WTC11 (cell line): ENCODE results near the gene TUBB1. TPM values are rescaled to one million over a fixed set of nuclear protein-coding genes. Genes with fewer than 3 reads are reported as not detected.
A peak's percentile ranks its signal among the peaks of the same experiment; 100 is the strongest.

Experiments used
- ATAC-seq: fragments of 200-7000 bp; cut with Tn5 transposase; 2 replicates; pipeline ENCODE4 v1.10.0; 2021; ENCODE audit warnings: mild to moderate bottlenecking, moderate library complexity
- CTCF ChIA-PET: fragments of 300-600 bp; sonication (Branson Sonifier 250); formaldehyde crosslinking; loops from one replicate; lab custom pipeline; 2021; ENCODE audit warnings: antibody characterized with exemption; lab: Charles Lee
- POLR2A ChIA-PET: fragments of 350-600 bp; sonication (Branson Sonifier 250); formaldehyde crosslinking; loops from one replicate; lab custom pipeline; 2021; ENCODE audit warnings: antibody characterized with exemption; lab: Charles Lee
- DNase-seq: peaks from one replicate; pipeline ENCODE4 v3.0.0; 2021; ENCODE audit warnings: low spot score
- H3K27ac Mint-ChIP-seq: 2 replicates; pipeline ENCODE4 v1.8.0; 2021; ENCODE audit warnings: mixed read lengths
- H3K27me3 Mint-ChIP-seq: 2 replicates; pipeline ENCODE4 v1.8.0; 2021; ENCODE audit warnings: low read depth, mild to moderate bottlenecking, moderate library complexity, mixed read lengths
- H3K36me3 Mint-ChIP-seq: 2 replicates; pipeline ENCODE4 v1.8.0; 2021; ENCODE audit warnings: mixed read lengths
- H3K4me1 Mint-ChIP-seq: 2 replicates; pipeline ENCODE4 v1.8.0; 2022; ENCODE audit warnings: mixed read lengths
- H3K4me3 Mint-ChIP-seq: 2 replicates; pipeline ENCODE4 v1.8.0; 2021; ENCODE audit warnings: mild to moderate bottlenecking, moderate library complexity, mixed read lengths
- H3K9me3 Mint-ChIP-seq: 2 replicates; pipeline ENCODE4 v1.8.0; 2021; ENCODE audit warnings: mixed read lengths
- AFF4 ChIP-seq: sonication (generic); formaldehyde crosslinking; IDR thresholded peaks from 2 replicates; pipeline ENCODE4 v1.8.1; 2023; ENCODE audit warnings: mild to moderate bottlenecking, missing genetic modification reagents, borderline replicate concordance
- HMGA2 ChIP-seq: fragments of 250-450 bp; sonication (Bioruptor Pico); IDR thresholded peaks from 2 replicates; pipeline ENCODE4 v1.4.0; 2021; ENCODE audit warnings: mild to moderate bottlenecking, moderate library complexity
- JAZF1 ChIP-seq: fragments of 250-450 bp; sonication (Bioruptor Pico); IDR thresholded peaks from 2 replicates; pipeline ENCODE4 v1.9.0; 2021; ENCODE audit warnings: moderate library complexity, mild to moderate bottlenecking, inconsistent platforms
- NR1H2 ChIP-seq: sonication (generic); formaldehyde crosslinking; IDR thresholded peaks from 2 replicates; pipeline ENCODE4 v1.9.0; 2021; ENCODE audit warnings: mild to moderate bottlenecking, moderate library complexity, missing genetic modification reagents
- TCF7 ChIP-seq: sonication (generic); formaldehyde crosslinking; IDR thresholded peaks from 2 replicates; pipeline ENCODE4 v1.8.0; 2022; ENCODE audit warnings: mild to moderate bottlenecking, low read depth, missing genetic modification reagents, moderate library complexity
- TEAD1 ChIP-seq: sonication (generic); formaldehyde crosslinking; IDR thresholded peaks from 2 replicates; pipeline ENCODE4 v1.8.0; 2022; ENCODE audit warnings: mild to moderate bottlenecking, missing genetic modification reagents
- TEAD4 ChIP-seq: sonication (generic); formaldehyde crosslinking; IDR thresholded peaks from 2 replicates; pipeline ENCODE4 v1.8.0; 2022; ENCODE audit warnings: mild to moderate bottlenecking, missing genetic modification reagents
- ZNF138 ChIP-seq: sonication (generic); formaldehyde crosslinking; conservative IDR thresholded peaks from 2 replicates; pipeline ENCODE4 v1.8.1; 2022; ENCODE audit warnings: mild to moderate bottlenecking, moderate library complexity, missing genetic modification reagents
- total RNA-seq: library from RNA; stranded (reverse); gene quantifications from 3 replicates; pipeline ENCODE4 v1.2.3, GENCODE V29; 2021
- TF ChIP-seq, protein P1 (sequence below): sonication (generic); formaldehyde crosslinking; IDR thresholded peaks from 2 replicates; pipeline ENCODE4 v1.8.1; 2022; ENCODE audit warnings: mild to moderate bottlenecking, missing genetic modification reagents, moderate library complexity, borderline replicate concordance
- TF ChIP-seq, protein P2 (sequence below): fragments of 250-450 bp; sonication (Bioruptor Pico); IDR thresholded peaks from 2 replicates; pipeline ENCODE4 v1.8.0; 2021; ENCODE audit warnings: mild to moderate bottlenecking
- TF ChIP-seq, protein P3 (sequence below): sonication (generic); formaldehyde crosslinking; IDR thresholded peaks from 2 replicates; pipeline ENCODE4 v1.8.1; 2023; ENCODE audit warnings: mild to moderate bottlenecking, missing genetic modification reagents
- TF ChIP-seq, protein P4 (sequence below): sonication (generic); formaldehyde crosslinking; IDR thresholded peaks from 2 replicates; pipeline ENCODE4 v1.8.0; 2023; ENCODE audit warnings: missing genetic modification reagents
- TF ChIP-seq, protein P5 (sequence below): fragments of 250-450 bp; sonication (Bioruptor Pico); IDR thresholded peaks from 2 replicates; pipeline ENCODE4 v1.9.0; 2021; ENCODE audit warnings: mild to moderate bottlenecking

TUBB1 gene
- total RNA-seq, 1 experiment from 2014 or later = not detected

DNA sequence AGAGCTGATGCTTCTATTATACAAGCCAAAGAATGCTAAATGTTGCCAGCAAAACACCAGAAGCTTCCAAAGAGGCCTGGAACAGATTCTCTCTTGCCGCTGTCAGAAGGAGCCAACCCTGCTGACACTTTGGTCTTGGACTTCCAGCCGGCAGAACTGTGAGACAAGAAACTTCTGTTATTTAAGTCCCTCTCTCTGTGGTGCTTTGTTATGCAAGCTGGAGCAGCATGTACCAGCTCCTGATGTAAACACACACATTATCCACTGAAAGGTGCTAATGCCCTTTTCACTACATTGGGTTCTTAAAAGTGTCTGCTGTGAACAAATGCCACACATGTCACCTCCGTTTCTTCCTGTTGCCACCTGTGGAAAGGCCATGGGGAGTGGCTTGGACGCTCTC is 49.3 kb downstream of the TUBB1 start:
- CTCF ChIA-PET = interaction anchor here (1.2 kb wide), 1 partner anchor 139 kb away, joined by 5 read pairs; no protein-coding TSS in a partner anchor

DNA sequence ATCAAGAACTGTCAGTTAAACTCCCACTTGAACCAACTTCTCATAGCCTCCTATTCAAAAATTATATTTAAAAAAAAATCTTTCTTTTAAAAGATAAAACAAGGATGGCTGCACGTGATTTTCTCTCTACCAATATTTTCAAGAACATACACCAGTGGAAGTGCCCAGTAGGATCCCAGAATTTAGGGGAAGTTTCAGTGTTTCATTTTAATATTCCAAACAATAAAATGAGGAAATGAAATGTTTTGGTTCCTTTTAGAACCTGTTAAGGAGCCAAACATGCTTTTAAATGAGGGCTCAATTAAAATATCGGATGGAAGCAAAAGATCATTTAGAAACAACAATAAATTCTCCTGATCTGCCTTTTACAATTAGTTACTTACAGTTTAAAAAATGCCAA is 49.8 kb downstream of the TUBB1 start:
- no peak for ATAC-seq
- Mint-ChIP-seq H3K36me3 (no peaks in the 10 kb centered on the region; the same call in 1 of the 2 replicates), H3K9me3 (peaks cover 5% of the 10 kb centered on the region), H3K4me3 (no peak overlapping the region), H3K4me1 (peaks cover 6% of the 10 kb centered on the region), H3K27me3 (peaks cover 10% of the 10 kb centered on the region), H3K27ac (no peak overlapping the region)
- ChIA-PET CTCF (interaction anchor here (1.2 kb wide), 1 partner anchor 139 kb away, joined by 5 read pairs; no protein-coding TSS in a partner anchor), POLR2A (no interaction called here)
- no peak for TF ChIP-seq TEAD1
- TF ChIP-seq, protein P1, sequence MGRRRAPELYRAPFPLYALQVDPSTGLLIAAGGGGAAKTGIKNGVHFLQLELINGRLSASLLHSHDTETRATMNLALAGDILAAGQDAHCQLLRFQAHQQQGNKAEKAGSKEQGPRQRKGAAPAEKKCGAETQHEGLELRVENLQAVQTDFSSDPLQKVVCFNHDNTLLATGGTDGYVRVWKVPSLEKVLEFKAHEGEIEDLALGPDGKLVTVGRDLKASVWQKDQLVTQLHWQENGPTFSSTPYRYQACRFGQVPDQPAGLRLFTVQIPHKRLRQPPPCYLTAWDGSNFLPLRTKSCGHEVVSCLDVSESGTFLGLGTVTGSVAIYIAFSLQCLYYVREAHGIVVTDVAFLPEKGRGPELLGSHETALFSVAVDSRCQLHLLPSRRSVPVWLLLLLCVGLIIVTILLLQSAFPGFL (CRISPR knock-in tag) = no peak
- no peak for TF ChIP-seq ZNF138
- TF ChIP-seq NR1H2 = no peak
- no peak for TF ChIP-seq TEAD4 (CRISPR knock-in tag)
- TF ChIP-seq JAZF1 = no peak
- TF ChIP-seq, protein P2, sequence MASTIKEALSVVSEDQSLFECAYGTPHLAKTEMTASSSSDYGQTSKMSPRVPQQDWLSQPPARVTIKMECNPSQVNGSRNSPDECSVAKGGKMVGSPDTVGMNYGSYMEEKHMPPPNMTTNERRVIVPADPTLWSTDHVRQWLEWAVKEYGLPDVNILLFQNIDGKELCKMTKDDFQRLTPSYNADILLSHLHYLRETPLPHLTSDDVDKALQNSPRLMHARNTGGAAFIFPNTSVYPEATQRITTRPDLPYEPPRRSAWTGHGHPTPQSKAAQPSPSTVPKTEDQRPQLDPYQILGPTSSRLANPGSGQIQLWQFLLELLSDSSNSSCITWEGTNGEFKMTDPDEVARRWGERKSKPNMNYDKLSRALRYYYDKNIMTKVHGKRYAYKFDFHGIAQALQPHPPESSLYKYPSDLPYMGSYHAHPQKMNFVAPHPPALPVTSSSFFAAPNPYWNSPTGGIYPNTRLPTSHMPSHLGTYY (CRISPR knock-in tag) = no peak
- TF ChIP-seq, protein P3, sequence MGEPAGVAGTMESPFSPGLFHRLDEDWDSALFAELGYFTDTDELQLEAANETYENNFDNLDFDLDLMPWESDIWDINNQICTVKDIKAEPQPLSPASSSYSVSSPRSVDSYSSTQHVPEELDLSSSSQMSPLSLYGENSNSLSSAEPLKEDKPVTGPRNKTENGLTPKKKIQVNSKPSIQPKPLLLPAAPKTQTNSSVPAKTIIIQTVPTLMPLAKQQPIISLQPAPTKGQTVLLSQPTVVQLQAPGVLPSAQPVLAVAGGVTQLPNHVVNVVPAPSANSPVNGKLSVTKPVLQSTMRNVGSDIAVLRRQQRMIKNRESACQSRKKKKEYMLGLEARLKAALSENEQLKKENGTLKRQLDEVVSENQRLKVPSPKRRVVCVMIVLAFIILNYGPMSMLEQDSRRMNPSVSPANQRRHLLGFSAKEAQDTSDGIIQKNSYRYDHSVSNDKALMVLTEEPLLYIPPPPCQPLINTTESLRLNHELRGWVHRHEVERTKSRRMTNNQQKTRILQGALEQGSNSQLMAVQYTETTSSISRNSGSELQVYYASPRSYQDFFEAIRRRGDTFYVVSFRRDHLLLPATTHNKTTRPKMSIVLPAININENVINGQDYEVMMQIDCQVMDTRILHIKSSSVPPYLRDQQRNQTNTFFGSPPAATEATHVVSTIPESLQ (CRISPR knock-in tag) = no peak
- TF ChIP-seq AFF4 (CRISPR knock-in tag) = no peak
- no peak for DNase-seq

More for the DNA sequence above, 49.3 kb downstream of the TUBB1 start:
- peaks cover 5% of the 10 kb centered on the region for H3K9me3 Mint-ChIP-seq
- TF ChIP-seq, protein P4, sequence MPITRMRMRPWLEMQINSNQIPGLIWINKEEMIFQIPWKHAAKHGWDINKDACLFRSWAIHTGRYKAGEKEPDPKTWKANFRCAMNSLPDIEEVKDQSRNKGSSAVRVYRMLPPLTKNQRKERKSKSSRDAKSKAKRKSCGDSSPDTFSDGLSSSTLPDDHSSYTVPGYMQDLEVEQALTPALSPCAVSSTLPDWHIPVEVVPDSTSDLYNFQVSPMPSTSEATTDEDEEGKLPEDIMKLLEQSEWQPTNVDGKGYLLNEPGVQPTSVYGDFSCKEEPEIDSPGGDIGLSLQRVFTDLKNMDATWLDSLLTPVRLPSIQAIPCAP (CRISPR knock-in tag) = no peak
- TF ChIP-seq, protein P5, sequence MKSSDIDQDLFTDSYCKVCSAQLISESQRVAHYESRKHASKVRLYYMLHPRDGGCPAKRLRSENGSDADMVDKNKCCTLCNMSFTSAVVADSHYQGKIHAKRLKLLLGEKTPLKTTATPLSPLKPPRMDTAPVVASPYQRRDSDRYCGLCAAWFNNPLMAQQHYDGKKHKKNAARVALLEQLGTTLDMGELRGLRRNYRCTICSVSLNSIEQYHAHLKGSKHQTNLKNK (CRISPR knock-in tag) = no peak
- TF ChIP-seq HMGA2 = no peak
- no peak for TF ChIP-seq TCF7 (CRISPR knock-in tag)
- TF ChIP-seq, all 79 proteins: peak for 0
- no peak for DNase-seq
- Mint-ChIP-seq H3K4me1 (peaks cover 6% of the 10 kb centered on the region), H3K27ac (no peak overlapping the region), H3K36me3 (no peaks in the 10 kb centered on the region; the same call in 1 of the 2 replicates), H3K27me3 (peaks cover 10% of the 10 kb centered on the region), H3K4me3 (no peak overlapping the region)
- ATAC-seq = peak; percentile 46
- POLR2A ChIA-PET = no interaction called here
